GM19372 (cell line): ENCODE results near the gene KIF4A.
"Not testable (repeated sequence)": the region's sequence is repeated elsewhere in the genome, so short reads cannot be mapped to it uniquely, and the experiment has no call there.

Experiments used
- ATAC-seq: cut with Tn5 transposase; IDR thresholded peaks from one replicate; pipeline ENCODE4 v1.9.1; 2021; ENCODE audit warnings: mild to moderate bottlenecking, low read depth, moderate library complexity; ENCODE audit not compliant: unreplicated experiment

Gene KIF4A

GRCh38 chrX:70386235-70386634, 96.3 kb downstream of the KIF4A start:
- no peak for ATAC-seq

GRCh38 chrX:70398899-70399298, 109.0 kb downstream of the KIF4A start:
- no peak for ATAC-seq

- not testable (repeated sequence) for ATAC-seq
Observed at GRCh38 chrX:70400181-70400580, 110.3 kb downstream of the KIF4A start.

- ATAC-seq, result no peak
Observed at GRCh38 chrX:70402721-70403120, 112.8 kb downstream of the KIF4A start.

GRCh38 chrX:70405003-70405402, 115.1 kb downstream of the KIF4A start:
- no peak for ATAC-seq

GRCh38 chrX:70410921-70411320, 121.0 kb downstream of the KIF4A start:
- no peak for ATAC-seq

- ATAC-seq, result no peak
Observed at GRCh38 chrX:70411475-70411874, 121.6 kb downstream of the KIF4A start.

GRCh38 chrX:70421618-70422017, 131.7 kb downstream of the KIF4A start:
- no peak for ATAC-seq

GRCh38 chrX:70422851-70423341, 133.0 kb downstream of the KIF4A start, which contains the start of gene GDPD2:
TSS of gene GDPD2 (plus strand) at chrX:70423314. CDS start at chrX:70424985, 1,671 bp downstream.
- ATAC-seq, result no peak

- no peak for ATAC-seq
Observed at GRCh38 chrX:70423936-70424675, 134.2 kb downstream of the KIF4A start.

GRCh38 chrX:70424801-70425200, 134.9 kb downstream of the KIF4A start:
- no peak for ATAC-seq

GRCh38 chrX:70426286-70427278, 136.7 kb downstream of the KIF4A start:
- ATAC-seq, result no peak

- no peak for ATAC-seq
Observed at GRCh38 chrX:70427365-70427764, 137.5 kb downstream of the KIF4A start.

- ATAC-seq, result no peak
Observed at GRCh38 chrX:70429759-70430158, 139.9 kb downstream of the KIF4A start.

GRCh38 chrX:70432936-70433847, 143.3 kb downstream of the KIF4A start:
- ATAC-seq, result no peak

GRCh38 chrX:70433848-70434351, 144.0 kb downstream of the KIF4A start:
- peak; percentile 75 for ATAC-seq

GRCh38 chrX:70434352-70434866, 144.5 kb downstream of the KIF4A start:
- peak; percentile 43 for ATAC-seq

- ATAC-seq, result no peak
Observed at GRCh38 chrX:70434914-70435586, 145.1 kb downstream of the KIF4A start.

- ATAC-seq, result no peak
Observed at GRCh38 chrX:70436343-70436742, 146.4 kb downstream of the KIF4A start.
